H9 (cell line): Measurements from ENCODE around the gene MAPKAP1. TPM values are rescaled to one million over a fixed set of nuclear protein-coding genes. Genes with fewer than 3 reads are reported as not detected.

Experiments
- DNase-seq: peaks from one replicate; pipeline ENCODE4 v3.0.0-alpha.2; 2017
- H2AFZ ChIP-seq: one replicate; pipeline ENCODE4 v1.6.1; 2013; ENCODE audit warnings: mild to moderate bottlenecking, low read length, control low read depth, moderate library complexity
- H2AK5ac ChIP-seq: 2 replicates; pipeline ENCODE4 v1.6.1; 2013; ENCODE audit warnings: low read length, control low read depth, mixed read lengths; ENCODE audit not compliant: insufficient read length
- H2BK120ac ChIP-seq: one replicate; pipeline ENCODE4 v1.6.1; 2013; ENCODE audit warnings: low read depth, mild to moderate bottlenecking, low read length, control low read depth, inconsistent platforms; ENCODE audit not compliant: poor library complexity, severe bottlenecking
- H2BK12ac ChIP-seq: 2 replicates; pipeline ENCODE4 v1.6.1; 2013; ENCODE audit warnings: low read length, control low read depth, mixed read lengths, low read depth; ENCODE audit not compliant: insufficient read length
- H2BK15ac ChIP-seq: 2 replicates; pipeline ENCODE4 v1.6.1; 2013; ENCODE audit warnings: low read depth, low read length, control low read depth
- H2BK20ac ChIP-seq: one replicate; pipeline ENCODE4 v1.6.1; 2013; ENCODE audit warnings: low read depth, mild to moderate bottlenecking, low read length, control low read depth, inconsistent platforms; ENCODE audit not compliant: poor library complexity, severe bottlenecking
- H2BK5ac ChIP-seq: 2 replicates; pipeline ENCODE4 v1.6.1; 2013; ENCODE audit warnings: low read length, control low read depth, mixed read lengths; ENCODE audit not compliant: insufficient read length
- H3K14ac ChIP-seq: 2 replicates; pipeline ENCODE4 v1.6.1; 2013; ENCODE audit warnings: low read length, control low read depth; ENCODE audit not compliant: insufficient read depth
- H3K18ac ChIP-seq: 2 replicates; pipeline ENCODE4 v1.6.1; 2013; ENCODE audit warnings: low read depth, mild to moderate bottlenecking, mixed read lengths, low read length, control low read depth; ENCODE audit not compliant: insufficient read length
- H3K23ac ChIP-seq: 2 replicates; pipeline ENCODE4 v1.6.1; 2013; ENCODE audit warnings: low read length, control low read depth, mixed read lengths, low read depth; ENCODE audit not compliant: insufficient read length
- H3K23me2 ChIP-seq: 2 replicates; pipeline ENCODE4 v1.6.1; 2013; ENCODE audit warnings: low read depth, mild to moderate bottlenecking, mixed read lengths, low read length, control low read depth; ENCODE audit not compliant: insufficient read length, poor library complexity, severe bottlenecking
- H3K27ac ChIP-seq: 2 replicates; pipeline ENCODE4 v1.5.1; 2013; ENCODE audit warnings: low read length, control low read depth, mixed read lengths, low read depth; ENCODE audit not compliant: insufficient read length
- H3K27me3 ChIP-seq: 2 replicates; pipeline ENCODE4 v1.6.1; 2013; ENCODE audit warnings: low read length, control low read depth, inconsistent platforms; ENCODE audit not compliant: insufficient read depth
- H3K4ac ChIP-seq: 2 replicates; pipeline ENCODE4 v1.6.1; 2013; ENCODE audit warnings: low read depth, mild to moderate bottlenecking, control low read depth, inconsistent platforms, low read length, moderate library complexity
- H3K4me1 ChIP-seq: 2 replicates; pipeline ENCODE4 v1.6.1; 2013; ENCODE audit warnings: low read length, control low read depth, inconsistent platforms; ENCODE audit not compliant: insufficient read depth
- H3K4me2 ChIP-seq: 2 replicates; pipeline ENCODE4 v1.6.1; 2013; ENCODE audit warnings: low read length, control low read depth, mixed read lengths; ENCODE audit not compliant: insufficient read length, insufficient read depth
- H3K56ac ChIP-seq: 2 replicates; pipeline ENCODE4 v1.6.1; 2013; ENCODE audit warnings: low read depth, mild to moderate bottlenecking, mixed read lengths, low read length, control low read depth; ENCODE audit not compliant: insufficient read length
- H3K79me1 ChIP-seq: 2 replicates; pipeline ENCODE4 v1.6.1; 2013; ENCODE audit warnings: low read depth, mild to moderate bottlenecking, moderate library complexity, low read length, control low read depth, inconsistent platforms; ENCODE audit not compliant: insufficient read depth, poor library complexity, severe bottlenecking
- H3K79me2 ChIP-seq: 2 replicates; pipeline ENCODE4 v1.6.1; 2013; ENCODE audit warnings: low read length, control low read depth, inconsistent platforms; ENCODE audit not compliant: insufficient read depth
- H3K9ac ChIP-seq: 2 replicates; pipeline ENCODE4 v1.6.1; 2013; ENCODE audit warnings: low read length, control low read depth, mixed read lengths; ENCODE audit not compliant: insufficient read length; ENCODE audit errors: extremely low read depth
- H3K9me3 ChIP-seq: one replicate; pipeline ENCODE4 v1.6.1; 2013; ENCODE audit warnings: low read depth, low read length, inconsistent platforms; ENCODE audit not compliant: control insufficient read depth
- H3T11ph ChIP-seq: one replicate; pipeline ENCODE4 v1.6.1; 2013; ENCODE audit warnings: mild to moderate bottlenecking, low read length, control low read depth, inconsistent platforms
- H4K20me1 ChIP-seq: one replicate; pipeline ENCODE4 v1.6.1; 2013; ENCODE audit not compliant: control insufficient read depth, insufficient read length, insufficient read depth
- H4K5ac ChIP-seq: 2 replicates; pipeline ENCODE4 v1.6.1; 2013; ENCODE audit warnings: low read depth, mild to moderate bottlenecking, mixed read lengths, low read length, control low read depth; ENCODE audit not compliant: insufficient read length
- H4K8ac ChIP-seq: replicated peaks from 2 replicates; pipeline ENCODE4 v1.6.1; 2013; ENCODE audit warnings: low read length, control low read depth, mixed read lengths, low read depth; ENCODE audit not compliant: insufficient read length
- H4K91ac ChIP-seq: 2 replicates; pipeline ENCODE4 v1.6.1; 2013; ENCODE audit warnings: low read depth, mild to moderate bottlenecking, moderate library complexity, mixed read lengths, low read length, control low read depth; ENCODE audit not compliant: insufficient read length
- H3K27ac Mint-ChIP-seq, 3 experiments: 2 replicates in 2 of 3; 3 replicates in 1 of 3; pipeline ENCODE4 v1.8.0; 2020 to 2021; ENCODE audit warnings: mixed read lengths in 3 of 3, mild to moderate bottlenecking in 1 of 3, moderate library complexity in 1 of 3
- H3K27me3 Mint-ChIP-seq: 2 replicates; pipeline ENCODE4 v1.8.0; 2021; ENCODE audit warnings: low read depth, mild to moderate bottlenecking, moderate library complexity, mixed read lengths
- H3K36me3 Mint-ChIP-seq, 3 experiments: 2 replicates in 2 of 3; 3 replicates in 1 of 3; pipeline ENCODE4 v1.8.0; 2020 to 2021; ENCODE audit warnings: low read depth in 3 of 3, mixed read lengths in 3 of 3; ENCODE audit not compliant: insufficient read depth in 1 of 3
- H3K4me1 Mint-ChIP-seq, 2 experiments: 2 replicates each; pipeline ENCODE4 v1.8.0; 2020; ENCODE audit warnings: mixed read lengths in 2 of 2
- H3K4me3 Mint-ChIP-seq, 2 experiments: 2 replicates in 1 of 2; 3 replicates in 1 of 2; pipeline ENCODE4 v1.8.0; 2020 to 2021; ENCODE audit warnings: mild to moderate bottlenecking in 2 of 2, mixed read lengths in 2 of 2, moderate library complexity in 1 of 2
- H3K9me3 Mint-ChIP-seq, 2 experiments: 2 replicates in 1 of 2; 3 replicates in 1 of 2; pipeline ENCODE4 v1.8.0; 2020; ENCODE audit warnings: mild to moderate bottlenecking in 2 of 2, mixed read lengths in 2 of 2, moderate library complexity in 1 of 2
- CTCF ChIP-seq: fragments of 200-600 bp; sonication (generic); conservative IDR thresholded peaks from 3 replicates; pipeline ENCODE4 v1.8.0; 2021; ENCODE audit warnings: antibody characterized with exemption, mild to moderate bottlenecking
- WGBS: extraction: QIAGEN DNeasy Blood & Tissue Kit; methylation state at CpG from one replicate; pipeline ENCODE4 v1.1.7; 2013; ENCODE audit warnings: missing lambda C conversion rate, low lambda C conversion rate, mixed read lengths; ENCODE audit not compliant: insufficient read length; ENCODE audit errors: extremely low coverage; 5-methylcytosine and 5-hydroxymethylcytosine counted together
- total RNA-seq: library from RNA; stranded (reverse); gene quantifications from 2 replicates; pipeline ENCODE4 v1.2.1, GENCODE V29; 2021

Gene MAPKAP1
- total RNA-seq, 1 experiment from 2014 or later: 97.0 TPM

DNA sequence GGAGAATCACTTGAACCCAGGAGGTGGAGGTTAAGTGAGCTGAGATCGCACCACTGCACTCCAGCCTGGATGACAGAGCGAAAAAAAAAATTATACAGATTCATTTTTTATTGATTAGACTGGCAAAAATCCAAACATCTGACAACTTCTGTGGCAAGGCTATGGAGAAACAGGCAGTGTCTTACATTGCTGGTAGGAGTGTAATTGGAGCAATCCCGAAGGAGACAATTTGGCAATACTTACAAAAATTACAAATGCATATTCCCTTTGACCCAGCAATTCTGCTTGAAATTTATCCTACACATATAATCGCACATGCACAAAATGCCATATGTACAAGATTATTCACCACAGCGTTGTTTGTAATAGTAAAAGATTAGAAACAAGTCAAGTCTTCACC is 86.8 kb downstream of the MAPKAP1 start:
- no peak overlapping the region for H4K8ac ChIP-seq
- Mint-ChIP-seq H3K27ac (no peak overlapping the region), H3K4me3 (no peak overlapping the region), H3K4me1 (no peaks in the 10 kb centered on the region), H3K9me3 (peaks cover 9 to 10% of the 10 kb centered on the region in 2 experiments), H3K27me3 (no peaks in the 10 kb centered on the region), H3K36me3 (peaks cover 6 to 10% (median 7%) of the 10 kb centered on the region in 3 experiments; a peak in 6 of 7 replicates)
- no peak overlapping the region for H3K18ac ChIP-seq
- H2BK12ac ChIP-seq: no peak overlapping the region
- no peak overlapping the region for H3K4ac ChIP-seq
- H2AK5ac ChIP-seq: no peak overlapping the region
- no peaks in the 10 kb centered on the region for H3K27me3 ChIP-seq
- no peak overlapping the region for H3K27ac ChIP-seq
- H2BK20ac ChIP-seq: no peak overlapping the region
- H2BK120ac ChIP-seq: no peak overlapping the region
- no peak overlapping the region for H4K5ac ChIP-seq
- TF ChIP-seq CTCF: no peak
- H3T11ph ChIP-seq: no peak overlapping the region
- no peak overlapping the region for H3K56ac ChIP-seq
- H4K20me1 ChIP-seq: no peaks in the 10 kb centered on the region
- no peak overlapping the region for H3K4me2 ChIP-seq
- H3K79me2 ChIP-seq: no peaks in the 10 kb centered on the region; the same call in 1 of the 2 replicates
- WGBS: no CpG with 5 or more reads among the region's 5 CpGs
- no peaks in the 10 kb centered on the region for H3K9me3 ChIP-seq
- H2AFZ ChIP-seq: no peak overlapping the region
- no peaks in the 10 kb centered on the region for H3K4me1 ChIP-seq
- H2BK5ac ChIP-seq: no peak overlapping the region
- no peak overlapping the region for H3K9ac ChIP-seq
- H3K14ac ChIP-seq: no peak overlapping the region
- no peak overlapping the region for H2BK15ac ChIP-seq
- no peak overlapping the region for H4K91ac ChIP-seq
- DNase-seq: no peak
- no peaks in the 10 kb centered on the region for H3K79me1 ChIP-seq
- no peaks in the 10 kb centered on the region for H3K23me2 ChIP-seq
- H3K23ac ChIP-seq: no peak overlapping the region
